Measurements from ENCODE around the gene AQP7.
"Not testable (repeated sequence)": the region's sequence is repeated elsewhere in the genome, so short reads cannot be mapped to it uniquely, and the experiment has no call there.

The AQP7 gene
- total RNA-seq, result 0 to 3.0 (median 0) reads per million in 17 experiments

DNA sequence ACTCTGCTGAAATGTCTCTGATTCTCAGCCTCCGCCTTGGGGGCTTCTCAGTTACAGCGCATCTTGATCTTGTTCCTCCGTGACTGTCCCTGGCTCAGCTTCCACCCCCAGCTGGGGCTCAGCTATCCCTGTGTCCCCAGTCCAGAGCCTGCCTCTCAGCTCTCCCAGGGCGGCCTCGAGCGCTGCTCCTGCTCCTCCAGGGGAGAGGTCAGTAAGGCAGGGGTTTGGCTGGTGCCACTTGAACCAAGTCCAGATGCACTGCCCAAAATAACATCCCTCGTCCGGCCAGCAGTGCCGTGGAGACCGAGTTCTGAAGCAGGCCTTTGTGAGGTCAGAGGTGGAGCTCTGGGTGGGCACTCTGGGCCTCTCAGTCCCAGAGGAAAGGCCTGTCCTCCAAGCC, at the start of gene AQP7:
TSS of gene AQP7 (minus strand) at position 198 of the 400 bp plus-strand sequence. CDS start 1,306 bp downstream, outside the sequence.
- DNase-seq, result not testable (repeated sequence)

DNA sequence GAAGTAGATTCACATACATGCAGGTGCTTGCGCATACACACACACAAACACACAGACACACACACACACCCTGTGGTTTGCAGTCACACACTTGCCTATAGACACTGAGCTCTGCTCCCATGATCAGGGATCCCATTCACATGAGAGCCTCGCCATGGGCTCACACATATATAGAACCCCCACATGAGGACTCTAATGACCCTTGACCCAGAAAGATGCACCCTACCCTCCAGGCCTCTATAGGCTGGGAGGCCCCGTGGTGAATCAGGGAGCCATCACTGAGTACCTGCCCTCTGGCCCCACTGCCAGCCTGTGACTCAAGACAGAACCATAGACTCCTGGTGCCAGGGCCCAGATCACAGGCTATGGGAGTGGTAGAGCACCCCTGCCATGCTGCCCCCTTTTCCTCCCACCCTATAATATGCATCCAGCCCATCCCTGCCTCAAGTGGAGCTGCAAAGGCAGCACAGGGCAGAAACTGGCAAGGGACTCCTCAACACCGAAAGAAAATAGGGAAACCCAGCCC, 48.3 kb upstream of the AQP7 start:
- no peak for DNase-seq

DNA sequence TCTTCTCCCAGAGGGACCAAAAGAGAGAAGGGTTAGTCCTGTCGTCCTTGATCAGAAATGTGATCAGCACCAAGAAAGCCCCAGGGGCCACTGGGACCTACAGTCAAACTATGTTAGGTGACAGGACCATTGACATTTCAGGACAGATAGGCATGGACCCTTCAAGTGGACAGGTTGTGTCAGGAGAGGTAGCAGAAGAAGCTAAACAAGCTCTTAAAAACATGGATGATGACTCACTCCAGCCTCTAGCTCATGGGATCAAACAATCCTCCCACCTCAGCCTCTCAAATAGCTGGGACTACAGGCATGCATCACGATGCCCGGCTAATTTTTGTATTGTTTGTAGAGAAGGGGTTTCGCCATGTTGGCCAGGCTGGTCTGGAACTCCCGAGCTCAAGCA, 47.3 kb upstream of the AQP7 start:
- DNase-seq, result no peak

DNA sequence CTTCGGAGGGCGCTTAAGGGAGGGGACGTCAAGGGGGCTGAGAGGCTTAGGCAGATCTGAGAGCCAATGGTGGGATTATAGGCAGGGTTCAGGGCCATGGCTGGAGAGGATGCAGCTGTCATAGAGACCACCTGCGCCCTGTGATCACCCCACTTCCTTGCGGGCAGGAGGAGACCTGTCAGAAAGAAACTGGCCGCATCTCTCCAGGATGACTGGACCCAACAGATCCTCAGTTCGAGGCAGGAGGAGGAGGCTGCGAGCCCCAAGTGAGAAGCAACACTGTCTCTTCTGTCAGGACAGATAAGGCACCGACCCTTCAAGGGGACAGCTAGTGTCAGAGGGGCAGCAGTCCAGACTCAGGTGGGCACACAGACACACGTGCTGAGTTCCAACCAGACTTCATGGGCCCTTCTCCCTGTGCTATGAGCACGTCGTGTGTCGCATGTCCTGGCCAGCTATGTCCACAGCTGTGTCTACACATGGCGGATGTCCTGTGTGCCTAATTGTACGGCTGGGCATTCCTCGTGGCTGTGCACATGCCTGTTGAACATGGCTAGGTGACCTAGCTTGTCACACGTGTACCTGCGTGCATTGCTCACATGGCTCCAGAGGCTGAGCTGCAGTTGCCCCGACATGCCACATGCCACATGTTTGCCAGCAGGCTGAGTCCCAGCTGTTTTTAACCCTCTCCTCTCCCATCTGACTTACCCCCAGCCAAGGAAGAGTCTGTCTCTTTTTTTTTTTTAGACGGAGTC, 45.6 kb upstream of the AQP7 start:
- DNase-seq, result no peak

DNA sequence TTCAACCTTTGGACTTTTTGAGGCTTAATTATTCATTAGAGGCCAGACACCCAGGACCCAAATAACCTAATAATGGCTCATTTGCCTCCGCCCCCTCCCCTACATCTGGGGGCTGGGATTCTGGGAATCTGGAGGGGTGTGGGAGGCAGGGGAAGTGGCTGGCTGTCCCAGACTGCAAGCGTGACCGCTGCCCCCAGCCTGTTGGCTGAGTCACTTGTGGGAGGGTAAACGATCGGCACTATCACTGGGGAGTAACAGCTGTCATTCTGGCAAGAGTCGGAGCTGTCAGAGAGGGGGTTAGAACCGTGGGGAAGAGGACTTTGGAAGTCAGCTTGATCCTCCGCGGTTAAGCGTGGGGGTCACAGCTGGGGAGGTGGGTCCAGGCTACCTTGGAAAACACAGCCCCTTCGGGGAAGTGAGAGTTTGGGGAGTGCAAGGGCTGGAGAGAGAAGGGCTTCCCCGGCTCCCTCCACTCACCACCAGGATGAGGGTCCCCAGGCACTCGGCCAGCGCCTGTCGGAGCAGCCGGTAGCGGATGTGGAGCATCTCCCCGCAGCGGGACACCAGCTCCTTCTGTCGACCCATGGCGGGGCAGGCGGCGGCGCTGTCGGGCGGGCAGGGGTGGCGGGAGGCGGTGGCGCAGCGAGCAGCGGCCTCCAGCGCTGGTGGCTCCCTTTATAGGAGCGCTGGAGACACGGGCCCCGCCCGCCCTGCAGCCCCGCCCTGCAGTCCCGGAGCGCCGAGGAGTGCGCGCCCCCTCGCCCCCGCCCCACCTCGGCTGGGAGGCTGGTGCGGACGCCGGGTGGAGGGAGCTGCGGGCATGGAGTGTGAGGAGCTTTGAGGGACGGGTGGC, 44.8 kb upstream of the AQP7 start, which contains the start of gene AQP3:
TSS of gene AQP3 (minus strand) at position 648 of the 853 bp plus-strand sequence. CDS start at position 585, 63 bp downstream.
- peak; percentile 77 to 83 (median 82) for DNase-seq

DNA sequence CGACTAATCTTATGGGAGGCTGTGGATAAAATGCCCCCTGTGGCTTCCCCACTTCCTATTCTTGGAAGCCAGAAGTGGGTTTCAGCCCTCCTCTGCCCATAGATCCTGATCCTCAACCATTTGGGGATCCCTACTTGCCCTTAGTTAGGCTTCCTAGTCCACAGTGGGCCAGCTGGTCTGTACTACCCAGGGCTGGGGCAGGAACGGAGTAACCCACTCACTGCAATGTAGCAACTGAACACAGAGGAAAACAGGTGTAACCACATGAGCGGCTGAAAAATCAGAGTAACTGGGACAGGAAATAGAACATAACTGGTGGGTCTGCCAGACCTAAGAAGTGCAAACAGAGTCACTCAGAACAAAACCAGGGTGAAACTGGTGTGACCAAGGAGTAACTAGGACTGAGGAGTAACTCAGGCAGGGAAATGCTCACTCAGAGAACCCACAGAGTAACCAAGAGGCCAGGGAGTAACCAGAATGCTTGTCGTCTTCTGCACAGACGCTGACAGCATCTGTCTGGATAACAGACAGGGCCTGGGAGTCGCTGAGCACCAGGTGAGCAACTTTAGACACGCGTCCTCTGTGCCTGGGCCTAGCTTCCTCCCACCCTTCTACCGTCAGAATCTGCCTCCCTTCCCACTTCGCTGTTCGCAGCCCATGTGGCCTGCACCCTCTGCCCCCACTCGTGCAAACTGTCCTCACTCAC, 44.0 kb upstream of the AQP7 start:
- no peak for DNase-seq

DNA sequence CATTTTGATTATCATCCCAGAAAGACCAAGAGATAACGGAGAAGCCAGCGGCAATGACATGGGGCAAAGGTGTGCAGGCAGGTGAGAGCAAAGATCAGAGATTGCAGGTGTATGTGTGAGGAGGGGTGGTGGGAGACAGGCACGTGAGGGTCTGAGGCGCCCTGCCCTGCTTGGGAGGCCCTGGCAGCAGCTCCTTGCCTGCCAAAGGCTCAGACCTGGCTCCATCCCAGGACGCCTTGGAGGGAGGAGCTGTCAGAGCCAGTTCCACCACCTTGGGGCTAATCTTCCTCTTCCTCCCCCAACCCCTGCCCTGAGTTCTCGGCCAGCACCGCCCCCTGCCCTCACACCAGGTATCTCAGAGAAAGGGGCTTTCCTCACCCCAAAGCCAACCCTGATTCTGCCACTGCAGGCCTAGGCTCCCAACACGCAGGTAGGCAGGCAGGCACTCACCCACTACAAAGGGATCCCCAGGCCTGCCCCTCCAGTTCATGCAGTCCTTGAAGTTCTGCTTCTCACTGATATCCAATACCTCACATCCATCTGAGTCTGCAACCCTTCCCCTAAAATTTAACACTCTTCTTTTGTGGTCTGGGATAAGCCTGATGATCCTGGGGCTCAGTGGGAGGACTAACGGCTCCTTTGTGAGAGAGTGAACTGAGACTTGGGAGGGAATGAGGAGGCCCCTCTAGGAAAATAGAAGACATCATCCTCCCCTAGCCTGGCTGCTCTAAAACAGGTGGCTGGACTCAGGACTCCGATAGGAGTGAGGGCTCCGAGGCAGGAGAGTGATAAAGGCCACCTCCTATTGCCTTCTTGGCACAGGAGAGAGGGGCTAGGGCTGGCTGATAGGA, 43.2 kb upstream of the AQP7 start:
- no peak for DNase-seq

DNA sequence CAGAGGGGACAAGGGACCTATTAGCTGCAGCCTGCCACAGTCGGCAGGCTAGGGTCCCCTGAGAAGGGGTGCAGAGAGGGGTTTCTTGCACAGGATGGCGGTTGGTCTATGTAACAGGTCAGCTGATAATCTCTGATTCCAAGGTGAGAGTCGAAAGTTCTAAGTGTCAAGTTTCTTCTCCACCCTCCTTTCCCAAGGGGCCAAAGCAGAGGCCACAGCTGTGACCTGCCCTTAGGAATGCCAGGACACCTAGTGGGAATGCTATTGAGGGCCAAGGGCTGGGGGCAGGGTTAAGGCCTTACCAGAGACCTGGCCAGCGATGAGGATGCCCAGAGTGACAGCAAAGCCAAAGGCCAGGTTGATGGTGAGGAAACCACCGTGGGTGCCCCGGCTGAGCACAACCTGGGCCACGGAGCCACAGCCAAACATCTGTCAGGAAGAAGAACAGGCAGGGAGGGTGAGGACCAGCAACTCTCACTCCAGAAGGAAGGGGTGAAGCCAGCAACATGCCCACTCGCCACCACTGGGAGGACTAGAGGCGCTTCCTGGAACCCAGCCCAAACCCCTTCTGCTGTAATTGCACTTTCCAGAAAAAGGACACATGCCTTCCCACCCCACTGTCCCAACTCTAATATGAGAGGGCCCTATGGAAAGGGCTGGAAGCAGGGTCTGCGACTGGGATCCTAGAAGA, 41.2 kb upstream of the AQP7 start:
- no peak for DNase-seq

DNA sequence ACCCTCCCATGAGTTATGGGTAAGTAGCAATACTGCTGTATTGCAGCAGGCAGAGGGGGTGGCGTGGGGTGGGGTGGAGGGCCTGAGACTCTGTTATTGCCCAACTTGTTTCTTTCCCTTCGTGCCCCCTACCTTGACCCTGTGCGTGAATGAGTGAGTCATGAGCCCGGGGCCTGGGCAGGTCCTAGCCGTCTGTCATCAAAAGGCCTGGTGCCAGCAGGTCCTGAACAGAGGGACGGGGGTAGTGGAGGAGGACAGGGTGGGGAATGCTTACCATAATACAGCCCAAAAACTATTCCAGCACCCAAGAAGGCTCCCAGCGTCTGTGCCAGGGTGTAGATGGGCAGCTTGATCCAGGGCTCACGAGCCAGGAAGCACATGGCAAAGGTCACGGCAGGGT, 40.7 kb upstream of the AQP7 start:
- DNase-seq, result no peak

DNA sequence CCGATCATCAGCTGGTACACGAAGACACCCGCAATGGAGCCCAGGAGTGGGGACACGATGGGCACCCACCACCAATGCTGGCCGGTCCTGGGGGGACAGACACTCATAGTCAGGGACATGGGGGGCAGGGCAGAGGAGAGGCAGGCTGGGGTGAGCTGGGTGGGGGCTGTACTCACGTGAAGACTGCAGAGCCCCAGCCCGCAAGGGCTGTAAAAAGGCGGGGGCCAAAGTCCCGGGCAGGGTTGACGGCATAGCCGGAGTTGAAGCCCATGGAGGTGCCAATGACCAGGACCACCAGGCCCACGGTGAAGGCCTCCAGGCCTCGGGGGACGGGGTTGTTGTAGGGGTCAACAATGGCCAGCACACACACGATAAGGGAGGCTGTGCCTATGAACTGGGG, 39.8 kb upstream of the AQP7 start:
- no peak for DNase-seq

DNA sequence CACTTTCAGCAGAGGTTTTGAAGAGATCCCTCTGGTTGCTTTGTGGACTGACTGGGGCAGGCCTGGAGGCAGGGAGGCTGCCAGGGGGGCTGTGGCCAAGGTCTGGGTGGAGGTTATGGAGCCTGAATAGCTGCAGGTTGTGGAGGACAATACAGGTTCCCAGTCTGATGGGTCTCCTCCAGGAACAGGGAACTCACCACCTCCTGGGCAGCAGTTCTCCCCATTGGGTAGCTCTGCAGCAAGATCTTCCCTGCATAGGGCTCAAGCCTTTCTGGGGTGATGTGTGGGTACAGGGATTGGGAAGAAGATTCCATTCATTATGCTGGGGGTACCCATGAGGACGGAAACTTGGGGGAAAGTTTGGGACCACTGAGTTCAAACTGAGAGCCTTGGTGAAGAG, 38.2 kb upstream of the AQP7 start:
- no peak for DNase-seq

DNA sequence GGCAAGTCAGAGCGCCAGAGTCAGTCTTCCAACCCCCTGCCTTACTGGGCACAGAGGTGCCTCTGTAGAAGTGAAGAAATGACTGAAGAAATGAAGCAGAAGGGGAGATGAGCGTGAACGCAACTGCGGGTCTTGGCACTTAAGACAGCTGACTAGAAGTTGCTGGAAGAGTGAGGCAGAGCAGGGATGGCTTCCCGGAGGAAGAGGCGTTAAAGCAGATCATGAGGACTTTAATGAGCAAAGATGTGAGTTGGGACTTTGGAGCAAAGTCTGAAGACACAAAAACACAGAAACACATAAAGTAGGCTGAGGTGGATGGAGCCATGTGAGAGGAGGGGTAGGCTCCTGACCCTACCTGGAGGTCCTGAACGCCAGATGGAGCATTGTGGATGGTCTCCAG, 37.8 kb upstream of the AQP7 start:
- DNase-seq, result no peak

DNA sequence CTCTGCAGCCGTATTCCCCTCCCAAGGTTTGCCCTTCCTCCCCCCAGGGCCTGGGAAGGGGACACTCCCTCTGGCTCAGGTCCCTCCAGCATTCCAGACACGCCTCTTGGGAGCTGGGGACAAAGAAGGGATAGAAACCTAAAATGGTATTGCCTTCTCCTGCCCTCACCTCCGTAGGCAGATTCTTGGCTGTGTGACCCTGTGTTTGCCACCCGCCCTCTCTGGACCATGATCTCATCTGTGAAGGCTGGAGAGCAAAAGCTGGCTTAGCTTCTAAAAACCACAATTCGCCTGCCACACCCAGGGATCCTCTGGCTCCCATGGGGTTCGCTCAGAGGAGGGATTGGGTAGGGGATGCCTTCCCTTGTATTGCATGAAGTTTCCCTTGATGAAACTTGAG, 37.4 kb upstream of the AQP7 start:
- DNase-seq, result no peak

DNA sequence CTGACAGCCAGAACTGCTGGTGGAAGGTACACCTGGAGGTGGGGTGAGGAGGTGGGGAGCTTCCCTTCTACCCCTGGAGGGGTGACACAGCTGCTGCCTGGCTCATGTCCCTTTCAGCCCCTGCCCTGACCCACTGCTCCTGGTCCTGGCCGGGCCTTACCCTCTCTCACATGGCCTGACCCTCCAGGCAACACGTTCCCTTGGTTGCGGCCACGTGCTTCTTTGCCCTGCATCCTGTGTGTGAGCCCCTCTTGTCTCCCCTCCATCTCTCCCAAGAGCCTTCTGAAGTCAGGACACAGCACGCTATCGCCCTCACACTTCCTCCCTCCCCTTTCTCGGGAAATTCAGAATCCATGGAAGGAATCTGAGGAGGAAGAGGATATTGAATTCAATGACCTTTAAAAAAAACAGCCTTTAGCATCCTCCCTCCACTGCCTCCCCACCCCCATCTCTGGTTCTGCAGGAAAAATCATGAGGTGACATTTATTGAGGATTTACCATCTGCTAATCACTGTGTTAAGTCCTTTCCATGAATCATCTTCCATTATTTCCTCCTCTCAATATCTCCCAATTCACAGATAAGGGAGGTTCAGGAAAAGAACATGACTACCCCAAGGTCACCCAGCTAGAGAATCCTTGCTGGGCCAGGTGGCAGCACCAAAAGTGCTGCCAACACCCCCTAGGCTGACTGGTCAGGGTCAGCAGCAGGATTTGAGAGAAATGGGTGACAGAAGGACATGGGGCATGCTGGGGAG, 36.7 kb upstream of the AQP7 start:
- DNase-seq, result no peak

DNA sequence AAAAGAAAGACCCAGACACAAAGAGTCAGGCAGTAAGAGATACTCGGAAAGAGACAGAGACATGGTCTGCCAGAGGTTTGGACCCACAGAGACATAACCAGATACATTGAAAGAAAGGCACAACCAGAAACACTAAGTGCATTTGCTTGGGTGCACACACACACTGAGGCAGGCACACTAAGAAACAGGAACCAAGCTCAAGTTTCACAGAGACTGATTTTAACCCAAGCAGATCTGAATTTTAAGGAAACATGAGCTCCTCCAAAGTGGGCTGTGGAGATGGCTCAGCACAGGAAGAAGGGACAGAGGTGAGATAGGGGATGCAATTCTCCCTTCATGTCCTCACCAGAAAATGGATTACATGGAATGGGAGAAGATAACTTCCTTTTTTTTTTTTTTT, 35.5 kb upstream of the AQP7 start:
- DNase-seq, result peak in 3 of 4 experiments; percentile 26 to 32 (median 32)

DNA sequence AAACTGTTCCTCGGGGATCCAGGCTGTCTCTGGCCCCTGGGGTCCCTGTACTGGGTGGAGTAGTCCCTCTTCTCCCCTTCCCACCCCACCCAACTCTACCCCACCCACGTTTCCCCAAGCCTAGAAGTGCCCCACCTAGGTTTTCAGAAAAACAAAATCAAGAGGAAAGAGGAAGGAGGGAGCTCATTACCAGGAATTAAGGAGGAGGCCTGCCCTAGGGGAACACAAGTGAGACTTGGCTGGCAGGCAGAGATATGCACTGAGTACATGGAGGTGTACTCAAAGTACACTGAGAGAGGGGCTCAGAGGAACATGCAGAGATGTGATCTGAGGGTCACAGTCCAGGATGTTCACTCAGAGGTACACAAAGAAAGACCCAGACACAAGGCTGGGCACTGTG, 34.8 kb upstream of the AQP7 start:
- DNase-seq, result no peak

DNA sequence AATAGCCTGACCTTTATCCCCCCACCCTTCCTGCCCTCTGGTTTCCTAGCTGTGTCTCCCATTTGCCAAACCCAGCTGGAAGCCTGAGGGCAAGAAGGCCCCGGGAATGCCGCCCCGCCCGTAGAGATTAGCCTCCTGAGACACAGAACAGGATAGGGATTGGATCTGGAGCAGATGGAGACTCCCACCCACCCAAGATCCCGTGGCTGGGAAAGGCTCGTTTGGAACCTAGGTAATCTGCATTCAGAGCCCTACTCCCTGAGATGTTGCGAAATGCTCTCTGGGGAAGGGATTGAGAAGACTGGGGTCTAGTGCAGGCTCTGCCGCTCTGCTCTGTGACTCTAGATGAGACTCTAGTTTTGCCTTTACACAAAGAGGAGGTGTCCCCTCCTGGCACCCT, 34.1 kb upstream of the AQP7 start:
- DNase-seq, result no peak

DNA sequence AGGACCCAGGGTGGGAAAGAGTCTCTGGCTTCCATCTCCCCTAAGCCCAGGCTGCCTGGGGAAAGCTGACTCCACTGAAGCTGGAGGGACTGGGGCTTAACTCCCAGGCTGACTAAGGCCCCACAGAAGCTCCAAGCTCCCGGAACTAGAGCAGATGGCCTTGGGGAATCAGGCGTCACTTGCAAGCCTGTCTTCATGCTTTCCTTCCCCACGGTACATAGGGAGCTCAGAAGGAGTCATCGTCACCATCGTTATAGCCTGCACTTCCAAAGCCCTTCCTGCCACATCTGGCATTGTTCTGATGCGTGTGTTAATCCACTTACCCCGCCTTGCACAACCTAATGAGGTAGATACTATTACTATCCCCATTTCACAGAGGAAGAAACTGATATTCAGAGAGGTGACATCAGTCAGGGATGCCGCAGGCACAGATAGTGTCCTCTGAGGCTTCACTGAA, 33.5 kb upstream of the AQP7 start:
- DNase-seq, result no peak

DNA sequence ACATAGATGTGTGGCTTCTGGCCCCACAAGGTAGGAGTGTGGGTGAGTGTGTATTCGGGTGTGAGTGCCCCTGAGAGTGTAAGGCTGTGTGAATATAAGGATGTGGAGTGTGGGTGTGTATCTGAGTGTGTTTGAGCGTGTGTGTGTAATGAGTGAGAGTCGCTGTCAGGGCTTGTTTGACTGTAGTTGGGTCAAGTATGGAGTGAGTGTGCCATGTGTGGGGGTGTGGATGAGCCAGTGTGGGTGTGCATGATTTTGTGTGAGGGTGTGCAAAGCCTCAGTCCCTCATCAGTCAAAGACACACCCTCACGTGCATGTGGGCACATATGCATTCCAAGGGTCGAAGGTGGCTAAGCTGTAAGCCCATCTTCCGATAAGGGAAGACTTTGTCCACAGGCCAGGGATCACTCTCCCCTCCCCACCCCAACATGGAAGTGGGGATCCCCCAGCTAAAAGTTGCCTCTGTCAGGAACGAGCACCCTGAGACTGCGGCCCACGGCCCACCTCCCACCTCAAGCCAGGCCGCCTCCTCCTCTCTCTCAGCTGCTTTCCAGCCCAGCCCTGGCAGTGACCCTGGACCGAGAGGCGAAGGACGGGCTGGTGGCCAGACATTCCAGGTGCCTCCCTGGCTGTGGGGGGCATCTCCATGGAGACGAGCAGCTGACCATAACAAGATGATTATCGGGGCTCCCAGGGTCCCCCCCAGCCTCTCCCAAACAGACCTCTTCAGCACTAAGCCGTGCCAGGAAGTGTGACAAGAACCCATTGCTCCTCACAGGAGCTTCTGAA, 32.1 kb upstream of the AQP7 start:
- no peak for DNase-seq

DNA sequence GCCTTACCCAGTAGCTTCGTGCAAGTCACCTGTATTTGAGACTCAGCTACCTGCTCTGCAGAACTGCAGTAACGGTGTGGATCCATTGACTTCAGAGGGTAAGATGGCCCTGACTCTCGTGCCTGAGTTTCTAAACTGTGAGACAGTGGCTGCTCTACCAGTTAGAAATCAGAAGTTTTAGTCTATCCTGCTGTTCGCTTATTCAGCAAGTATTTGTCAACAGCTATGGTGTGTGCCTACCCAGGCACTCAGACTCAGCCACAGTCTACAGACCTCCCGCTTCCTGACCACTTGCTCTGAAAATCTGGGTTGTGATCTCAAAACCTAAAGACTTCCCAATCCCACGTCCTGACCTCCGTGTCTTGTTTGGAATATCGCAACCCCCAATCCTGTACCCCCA, 31.5 kb upstream of the AQP7 start:
- no peak for DNase-seq

Measured in suppressor macrophage (primary cell).